GM23248 (cell line): ENCODE results near the gene WDR87.

Experiments
- EZH2 ChIP-seq: fragments of 200-600 bp; sonication (generic); IDR thresholded peaks from 2 replicates; pipeline ENCODE4 v1.6.1; 2018; ENCODE audit warnings: antibody characterized with exemption, mild to moderate bottlenecking; ENCODE audit not compliant: insufficient read depth, poor library complexity, severe bottlenecking
- EZH2phosphoT487 ChIP-seq: fragments of 200-600 bp; sonication (generic); IDR thresholded peaks from 2 replicates; pipeline ENCODE4 v1.6.1; 2018; ENCODE audit warnings: antibody characterized with exemption, moderate library complexity, mild to moderate bottlenecking, low read depth; ENCODE audit not compliant: insufficient read depth

- TF ChIP-seq EZH2 (no peak), EZH2phosphoT487 (no peak)
Observed at GRCh38 chr19:37941782-37942515, 35.6 kb upstream of the WDR87 start.
